Stimulated activated CD4-positive, alpha-beta T cell treated with anti-CD3 and anti-CD28 coated beads, Interleukin-2, amount 100 ng/mL, for 24 hours (primary cell): ENCODE data around the gene VAV1.
"Not testable (repeated sequence)": the region's sequence is repeated elsewhere in the genome, so short reads cannot be mapped to it uniquely, and the experiment has no call there.

ENCODE experiments used
- DNase-seq, 2 donors: peaks; one replicate each; pipeline ENCODE4 v3.0.0-alpha.2; 2020

VAV1 gene

DNA sequence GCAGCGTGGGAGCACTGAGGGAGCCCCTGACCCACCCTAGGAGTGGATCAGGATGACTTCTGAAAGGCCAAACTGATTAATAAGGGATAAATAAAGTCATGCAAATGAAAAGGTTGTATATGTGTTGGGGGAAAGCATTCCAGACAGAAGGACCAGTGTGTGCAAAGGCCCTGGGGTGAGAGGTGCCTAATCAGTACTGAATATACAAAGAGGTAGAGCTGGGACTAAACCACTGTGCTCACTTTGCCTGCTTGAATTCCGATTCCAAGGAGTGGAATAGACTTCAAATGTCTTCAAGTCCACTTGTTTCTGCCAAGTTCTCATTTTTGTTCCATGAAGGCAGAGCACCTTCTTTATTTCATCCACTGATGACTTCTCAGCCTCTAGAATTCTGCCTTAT, 82.2 kb downstream of the VAV1 start:
- DNase-seq: no peak

DNA sequence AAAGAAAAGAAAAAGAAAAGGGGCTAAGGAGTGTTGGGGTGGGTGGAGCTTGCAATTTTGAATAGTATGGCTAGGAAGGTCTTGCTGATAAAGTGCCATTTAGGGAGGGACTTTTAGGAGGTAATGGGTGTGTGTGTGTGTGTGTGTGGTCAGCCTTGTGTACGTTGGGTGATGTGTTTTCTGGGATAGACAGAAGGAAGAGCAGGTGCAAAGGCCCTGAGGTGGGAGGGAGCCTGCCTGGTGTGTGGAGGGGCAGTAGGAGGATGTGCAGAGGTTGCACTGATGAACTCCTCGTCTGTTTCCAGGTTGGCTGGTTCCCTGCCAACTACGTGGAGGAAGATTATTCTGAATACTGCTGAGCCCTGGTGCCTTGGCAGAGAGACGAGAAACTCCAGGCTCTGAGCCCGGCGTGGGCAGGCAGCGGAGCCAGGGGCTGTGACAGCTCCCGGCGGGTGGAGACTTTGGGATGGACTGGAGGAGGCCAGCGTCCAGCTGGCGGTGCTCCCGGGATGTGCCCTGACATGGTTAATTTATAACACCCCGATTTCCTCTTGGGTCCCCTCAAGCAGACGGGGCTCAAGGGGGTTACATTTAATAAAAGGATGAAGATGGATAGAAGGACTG, 84.4 kb downstream of the VAV1 start:
- no peak for DNase-seq

DNA sequence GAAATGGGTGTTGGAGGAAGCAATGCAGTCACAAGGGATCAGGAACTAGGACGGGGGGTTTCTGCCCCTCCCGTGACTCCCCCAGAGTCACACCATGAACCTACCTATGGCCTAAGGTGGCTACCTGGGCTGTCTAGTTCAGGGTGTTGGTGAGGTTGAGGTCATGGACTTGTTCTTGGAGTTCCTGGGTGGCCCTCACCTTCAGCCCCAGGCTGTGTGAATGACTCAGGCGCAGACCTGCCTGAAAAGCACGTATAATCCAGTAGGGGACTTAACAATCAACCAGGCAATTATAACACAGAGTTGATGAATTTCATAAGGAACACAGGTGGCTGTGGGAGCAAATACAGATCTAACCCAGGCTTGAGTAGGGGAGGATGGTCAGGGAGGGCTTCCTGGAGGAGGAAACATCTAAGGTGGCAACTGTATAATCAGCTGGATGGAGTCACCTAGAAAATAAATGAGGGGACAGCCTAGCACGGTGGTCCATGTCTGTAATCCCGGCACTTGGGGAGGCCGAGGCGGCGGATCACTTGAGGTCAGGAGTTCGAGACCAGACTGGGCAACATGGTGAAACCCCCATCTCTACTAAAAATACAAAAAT, 89.3 kb downstream of the VAV1 start:
- no peak for DNase-seq

DNA sequence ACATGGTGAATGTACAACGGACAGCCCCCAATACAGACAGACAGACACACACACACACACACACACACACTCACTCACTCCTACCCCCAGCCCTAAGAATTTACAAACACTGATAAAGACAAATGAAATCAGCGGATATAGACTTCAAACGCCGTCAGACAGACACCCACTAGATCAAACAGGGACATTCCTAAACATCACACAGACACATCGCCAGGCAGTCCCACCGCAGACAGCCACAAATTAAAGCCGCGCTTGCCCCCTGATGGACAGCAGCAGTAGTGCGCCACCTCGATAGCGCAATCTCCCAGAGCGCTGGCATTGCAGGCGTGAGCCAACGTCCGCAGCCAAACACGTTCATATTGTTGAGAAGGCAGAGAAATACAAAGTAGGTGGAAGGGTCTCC, 90.2 kb downstream of the VAV1 start:
- peak; percentile 92 for DNase-seq

DNA sequence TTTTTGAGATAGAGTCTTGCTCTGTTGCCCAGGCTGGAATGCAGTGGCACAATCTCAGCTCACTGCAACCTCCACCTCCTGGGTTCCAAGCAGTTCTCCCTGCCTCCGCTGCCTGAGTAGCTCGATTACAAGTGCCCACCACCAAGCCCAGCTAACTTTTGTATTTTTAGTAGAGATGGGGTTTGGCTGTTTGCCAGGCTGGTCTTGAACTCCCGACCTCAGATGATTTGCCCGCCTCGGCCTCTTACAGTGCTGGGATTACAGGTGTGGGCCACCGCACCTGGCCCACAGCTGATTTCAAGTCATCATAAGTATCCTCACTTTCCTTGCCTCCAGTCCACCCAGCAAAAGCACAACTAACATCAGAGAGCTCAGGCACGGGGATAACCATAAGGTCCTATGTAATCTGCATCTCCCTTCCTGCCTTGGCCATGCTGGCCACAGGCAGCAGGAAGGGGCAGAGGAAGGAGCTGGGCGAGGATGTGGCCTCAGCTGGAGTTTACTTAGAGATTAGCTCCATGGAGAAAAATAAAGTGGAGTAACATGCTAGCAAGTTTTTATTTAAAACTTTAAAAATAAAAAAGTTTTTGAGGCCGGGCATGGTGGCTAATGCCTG, 91.9 kb downstream of the VAV1 start:
- no peak for DNase-seq

DNA sequence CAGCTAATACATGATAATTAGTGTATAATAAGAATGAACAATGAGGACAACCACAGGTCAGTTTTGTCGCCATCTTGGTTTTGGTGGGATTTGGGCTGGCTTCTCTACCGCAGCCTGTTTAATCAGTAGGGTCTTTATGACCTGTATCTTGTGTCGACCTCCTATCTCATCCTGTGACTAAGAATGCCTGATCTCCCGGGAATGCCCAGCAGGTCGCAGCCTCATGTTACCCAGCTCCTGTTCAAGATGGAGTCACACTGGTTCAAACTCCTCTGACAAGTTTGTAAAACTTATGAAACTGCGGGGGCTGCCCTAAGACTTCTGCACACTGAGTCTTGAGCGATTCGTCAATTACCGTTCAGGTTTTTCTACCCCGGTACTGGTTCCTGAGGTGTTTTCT, 93.3 kb downstream of the VAV1 start:
- no peak for DNase-seq

DNA sequence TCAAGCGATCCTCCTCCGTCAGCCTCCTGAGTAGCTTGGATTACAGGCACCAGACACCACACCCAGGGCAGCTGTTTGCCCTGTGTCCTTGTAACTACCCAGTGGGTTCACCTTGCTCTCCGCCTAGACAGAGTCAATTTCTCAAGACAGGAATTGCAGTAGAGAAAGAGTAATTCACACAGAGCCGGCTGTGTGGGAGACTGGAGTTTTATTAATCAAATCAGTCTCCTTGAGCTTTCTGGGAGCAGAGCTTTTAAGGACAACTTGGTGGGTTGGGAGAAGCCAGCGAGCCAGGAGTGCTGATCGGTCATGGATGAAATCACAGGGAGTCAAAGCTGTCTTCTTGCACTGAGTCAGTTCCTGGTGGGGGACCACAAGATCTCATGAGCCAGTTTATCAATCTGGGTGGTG, 94.2 kb downstream of the VAV1 start:
- DNase-seq: no peak

DNA sequence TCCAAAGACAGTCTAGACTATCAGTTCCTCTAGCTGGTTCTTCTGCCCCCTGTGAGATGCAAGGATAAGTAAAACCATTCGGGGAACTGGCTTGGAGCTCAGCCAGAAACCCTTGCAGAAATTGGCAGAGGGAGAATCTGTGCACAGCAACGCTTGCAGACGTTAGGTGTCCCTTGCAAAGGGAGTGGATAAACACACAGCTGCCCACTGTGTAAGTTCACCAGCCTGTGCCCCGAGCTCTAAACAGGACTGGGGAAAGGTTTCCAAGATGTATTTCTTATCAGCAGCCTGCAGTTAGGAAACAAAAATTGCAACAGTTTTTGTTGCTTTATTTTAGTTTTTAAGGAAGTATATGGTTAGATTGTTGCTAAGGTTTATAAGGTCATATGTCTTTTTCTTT, 95.8 kb downstream of the VAV1 start:
- DNase-seq: no peak

DNA sequence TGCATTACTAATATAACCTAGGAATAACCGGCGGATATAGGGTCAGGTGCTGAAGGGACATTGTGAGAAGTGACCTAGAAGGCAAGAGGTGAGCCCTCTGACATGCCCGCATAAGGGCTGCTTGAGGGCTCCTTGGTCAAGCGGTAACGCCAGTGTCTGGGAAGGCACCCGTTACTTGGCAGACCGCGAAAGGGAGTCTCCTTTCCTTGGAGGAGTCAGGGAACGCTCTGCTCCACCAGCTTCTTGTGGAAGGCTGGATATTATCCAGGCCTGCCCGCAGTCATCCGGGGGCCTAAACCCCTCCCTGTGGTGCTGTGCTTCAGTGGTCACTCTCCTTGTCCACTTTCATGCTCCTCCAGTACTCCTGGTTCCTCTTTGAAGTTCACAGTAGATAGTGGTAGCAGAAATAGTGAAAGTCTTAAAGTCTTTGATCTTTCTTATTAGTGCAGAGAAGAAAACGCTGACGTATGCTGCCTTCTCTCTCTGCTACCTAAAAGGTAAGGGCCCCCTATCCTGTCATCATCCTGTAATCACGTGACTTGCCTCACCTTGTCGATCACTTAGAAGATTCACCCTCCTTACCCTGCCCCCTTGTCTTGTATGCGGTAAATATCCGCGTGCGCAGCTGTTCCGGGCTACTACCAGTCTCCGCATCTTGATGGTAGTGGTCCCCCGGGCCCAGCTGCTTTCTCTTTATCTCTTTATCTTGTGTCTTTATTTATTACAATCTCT, 96.8 kb downstream of the VAV1 start:
- DNase-seq: not testable (repeated sequence)

DNA sequence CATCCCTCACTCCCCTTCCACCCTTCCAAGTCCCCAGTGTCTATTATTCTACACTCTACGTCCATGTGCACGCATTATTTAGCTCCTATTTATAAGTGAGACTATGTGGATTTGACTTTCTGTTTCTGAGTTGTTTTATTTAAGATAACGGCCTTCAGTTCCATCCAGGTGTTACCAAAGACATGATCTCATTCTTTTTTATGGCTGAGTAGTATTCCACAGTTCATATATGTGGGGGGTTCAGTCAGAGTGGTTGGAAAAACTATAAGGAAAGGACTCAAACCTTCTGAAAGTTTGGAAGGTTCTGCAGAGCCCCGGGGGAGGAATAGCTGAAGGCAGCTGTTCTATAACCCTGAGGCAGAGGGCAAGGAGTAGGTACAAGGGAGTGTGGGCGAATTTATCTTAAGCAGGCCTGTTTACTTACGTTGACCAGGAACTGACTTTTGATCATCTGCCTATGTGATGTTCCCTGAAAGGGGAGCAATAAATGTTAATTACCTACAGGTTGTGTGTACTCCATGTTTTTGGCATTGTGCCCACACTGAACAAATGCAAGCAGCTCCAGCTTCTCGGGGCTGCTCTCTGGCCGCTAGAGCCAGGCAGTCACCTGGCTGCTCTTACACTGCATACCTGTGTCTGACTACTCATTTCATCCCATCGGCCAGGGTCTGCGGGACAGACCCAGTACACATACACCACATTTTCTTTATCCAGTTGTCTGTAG, 101.4 kb downstream of the VAV1 start:
- DNase-seq: no peak

DNA sequence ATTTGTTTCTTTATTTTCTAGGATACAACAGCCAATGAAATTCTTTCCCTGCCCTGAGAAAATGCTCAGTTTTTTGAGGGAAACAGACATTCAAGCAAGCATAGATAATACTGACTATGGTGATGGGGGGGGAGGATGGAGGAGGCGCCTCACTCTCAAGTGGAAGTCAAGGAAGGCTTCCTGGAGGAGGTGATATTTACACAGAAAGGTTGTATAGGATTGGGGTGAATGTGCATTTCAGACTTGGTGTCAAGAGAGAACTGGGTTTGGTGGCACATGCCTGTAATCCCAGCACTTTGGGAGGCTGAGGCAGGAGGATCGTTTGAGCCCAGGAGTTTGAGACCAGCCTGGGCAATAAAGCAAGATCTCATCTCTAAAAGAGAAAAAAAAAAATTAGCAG, 102.7 kb downstream of the VAV1 start:
- no peak for DNase-seq

DNA sequence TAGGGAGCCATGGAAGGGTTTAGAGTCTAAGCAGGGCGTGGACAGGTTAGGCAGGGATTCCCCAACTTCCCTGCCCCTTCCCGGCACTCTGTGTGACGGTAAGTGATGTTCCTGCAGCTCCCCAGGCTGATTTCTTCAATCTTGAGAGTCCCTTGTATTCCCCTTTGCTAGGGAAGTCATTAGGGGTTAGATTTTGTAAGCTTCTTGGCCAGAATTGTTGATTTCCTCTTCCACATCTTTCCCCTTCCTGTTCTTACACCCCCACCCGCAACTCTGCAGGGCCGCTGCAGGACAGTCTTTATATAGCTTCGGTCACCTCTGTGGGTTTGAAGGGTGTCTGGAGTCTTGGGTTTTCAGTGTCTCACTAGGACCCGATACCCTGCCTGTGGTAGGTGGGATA, 104.2 kb downstream of the VAV1 start:
- no peak for DNase-seq

DNA sequence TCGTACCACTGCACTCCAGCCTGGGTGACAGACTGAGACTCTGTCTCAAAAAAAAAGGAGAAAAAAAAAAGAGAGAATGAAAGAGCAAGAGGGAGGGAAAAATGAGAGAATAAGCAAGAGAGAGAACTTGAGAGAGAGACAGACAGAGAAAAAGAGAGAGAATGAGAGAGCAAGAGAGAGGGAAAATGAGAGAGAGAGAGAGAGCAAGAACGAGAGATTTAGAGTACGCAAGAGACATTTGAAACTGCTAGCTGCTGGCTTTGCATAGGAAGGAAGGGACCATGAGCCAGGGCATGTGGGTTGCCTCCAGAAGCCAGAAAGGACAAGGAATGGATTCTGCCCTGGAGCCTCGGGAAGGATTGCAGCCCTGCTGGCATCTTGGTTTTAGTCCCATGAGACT, 105.3 kb downstream of the VAV1 start:
- DNase-seq: no peak

DNA sequence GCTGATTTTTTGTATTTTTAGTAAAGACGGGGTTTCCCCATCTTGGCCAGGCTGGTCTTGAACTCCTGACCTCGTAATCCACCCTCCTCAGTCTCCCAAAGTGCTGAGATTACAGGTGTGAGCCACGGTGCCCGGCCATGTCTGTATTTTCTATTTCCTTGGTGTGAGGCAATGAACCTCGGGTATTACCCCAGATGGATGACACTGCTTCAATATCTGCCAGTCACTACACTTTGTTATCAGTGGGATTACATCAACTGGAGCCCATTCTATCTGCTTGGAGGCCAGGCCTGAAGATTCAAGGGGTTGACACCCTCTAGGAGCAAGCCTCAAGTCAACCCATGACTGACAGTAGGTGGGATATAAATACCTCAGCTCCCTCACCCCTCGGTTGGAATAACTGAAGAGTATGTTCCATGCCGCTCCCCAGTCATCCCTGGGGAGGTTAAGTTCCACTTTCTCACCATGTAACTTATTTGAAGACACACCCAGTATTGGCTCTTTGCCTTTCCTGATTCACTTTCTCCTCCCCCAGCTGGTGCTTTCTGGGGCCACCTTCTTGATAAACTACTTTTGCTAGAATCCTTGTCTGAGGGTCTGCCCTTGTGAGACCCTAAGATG, 113.9 kb downstream of the VAV1 start:
- DNase-seq: no peak

DNA sequence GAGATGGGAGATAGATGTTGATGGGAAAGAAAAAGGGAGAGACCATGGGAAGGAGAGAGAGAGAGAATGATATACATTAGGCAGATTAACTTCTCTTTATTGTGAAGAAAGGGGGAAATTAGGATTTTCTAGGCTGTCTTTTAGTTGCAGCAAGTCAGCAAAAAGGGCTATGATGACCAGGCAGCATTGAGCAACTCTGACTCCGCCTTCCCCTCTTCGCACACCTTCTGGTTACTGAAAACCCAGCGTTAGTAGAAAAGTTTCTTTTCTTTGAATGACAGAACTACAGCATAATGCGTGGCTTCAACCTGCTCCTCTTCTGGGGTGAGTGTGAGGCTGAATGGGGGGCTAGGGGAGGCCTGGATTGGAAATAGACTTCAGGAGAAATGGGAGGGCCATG, 114.8 kb downstream of the VAV1 start, which contains the start of gene ADGRE1:
TSS of gene ADGRE1 (plus strand) at position 264 of the 400 bp plus-strand sequence. CDS start at position 294, 30 bp downstream.
- DNase-seq: peak; percentile 25 to 26

DNA sequence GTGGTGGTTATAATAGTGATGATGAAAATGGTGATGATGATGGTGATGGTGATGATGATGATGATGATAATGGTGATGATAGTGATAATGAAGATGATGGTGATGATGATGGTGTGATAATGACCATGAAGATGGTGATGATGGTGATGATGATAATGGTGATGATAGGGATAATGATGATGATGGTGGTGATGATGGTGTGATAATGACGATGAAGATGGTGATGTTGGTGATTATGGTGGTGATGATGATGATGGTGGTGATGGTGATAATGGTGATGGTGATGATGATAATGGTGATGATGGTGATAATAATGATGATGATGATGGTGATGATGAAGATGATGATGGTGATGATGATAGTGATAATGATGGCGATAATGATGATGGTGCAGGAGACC, 116.5 kb downstream of the VAV1 start:
- no peak for DNase-seq

DNA sequence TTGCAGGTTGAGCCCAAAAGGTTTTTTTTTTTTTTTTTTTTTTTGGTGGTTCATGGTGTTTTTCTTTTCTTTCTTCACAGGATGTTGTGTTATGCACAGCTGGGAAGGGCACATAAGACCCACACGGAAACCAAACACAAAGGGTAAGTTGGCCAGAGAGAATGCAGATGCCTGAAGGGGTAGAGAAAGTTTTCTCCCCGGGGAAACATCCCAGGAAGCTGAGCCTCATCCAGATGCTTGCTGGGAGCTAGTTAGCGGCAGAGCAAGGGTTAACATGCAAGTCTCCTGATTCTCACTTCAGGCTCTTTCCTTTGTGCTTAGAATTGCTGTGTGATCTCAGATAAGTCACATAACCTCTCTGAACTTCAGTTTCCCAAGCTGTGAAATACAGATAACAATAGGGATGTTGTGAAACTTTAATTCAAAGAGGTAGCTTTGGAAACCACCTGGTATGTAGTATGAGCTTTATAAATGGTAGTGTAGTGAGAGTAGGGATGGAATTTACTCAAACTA, 117.9 kb downstream of the VAV1 start:
- no peak for DNase-seq

DNA sequence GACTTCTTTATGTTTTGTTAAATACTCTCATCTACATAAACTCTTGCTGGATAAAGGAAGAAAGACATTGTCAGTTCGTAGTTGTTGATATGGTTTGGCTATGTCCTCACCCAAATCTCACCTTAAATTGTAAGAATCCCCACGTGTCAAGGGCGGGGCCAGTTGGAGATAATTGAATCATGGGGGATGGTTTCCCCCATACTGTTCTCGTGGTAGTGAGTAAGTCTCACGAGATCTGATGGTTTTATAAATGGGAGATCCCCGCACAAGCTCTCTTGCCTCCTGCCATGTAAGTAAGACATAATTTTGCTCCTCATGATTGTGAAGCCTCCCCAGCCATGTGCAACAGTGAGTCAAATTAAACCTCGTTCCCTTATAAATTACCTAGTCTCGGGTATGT, 118.4 kb downstream of the VAV1 start:
- DNase-seq: peak; percentile 35 to 56

DNA sequence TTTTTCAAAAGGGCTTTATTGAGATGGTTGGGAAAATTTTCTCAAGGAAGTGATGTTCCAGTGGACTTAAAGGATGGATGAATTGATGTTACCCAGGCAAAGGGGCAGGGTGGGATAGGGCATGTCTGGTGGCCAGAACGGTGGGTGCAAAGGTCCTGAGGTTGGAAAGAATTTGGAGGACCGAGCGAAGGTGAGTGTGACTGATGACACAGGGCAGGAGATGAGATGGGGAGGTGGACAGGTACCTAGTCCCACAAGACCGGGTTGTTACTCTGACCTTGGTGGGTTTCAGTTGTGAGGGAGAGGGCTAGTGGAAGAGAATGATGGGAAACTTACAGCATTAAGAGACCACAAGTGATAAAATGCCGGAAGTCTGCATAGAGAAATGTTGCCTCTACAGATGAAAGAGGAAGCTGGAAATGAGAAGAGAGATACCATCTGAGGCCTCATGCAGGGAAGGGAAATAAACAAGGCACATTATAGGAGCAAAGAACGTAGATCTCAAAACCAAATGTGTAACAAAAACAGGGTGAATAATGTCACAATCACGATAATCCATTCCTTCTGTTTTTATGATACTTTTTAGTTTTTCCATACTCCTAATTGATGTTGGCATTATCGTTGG, 119.4 kb downstream of the VAV1 start:
- no peak for DNase-seq

DNA sequence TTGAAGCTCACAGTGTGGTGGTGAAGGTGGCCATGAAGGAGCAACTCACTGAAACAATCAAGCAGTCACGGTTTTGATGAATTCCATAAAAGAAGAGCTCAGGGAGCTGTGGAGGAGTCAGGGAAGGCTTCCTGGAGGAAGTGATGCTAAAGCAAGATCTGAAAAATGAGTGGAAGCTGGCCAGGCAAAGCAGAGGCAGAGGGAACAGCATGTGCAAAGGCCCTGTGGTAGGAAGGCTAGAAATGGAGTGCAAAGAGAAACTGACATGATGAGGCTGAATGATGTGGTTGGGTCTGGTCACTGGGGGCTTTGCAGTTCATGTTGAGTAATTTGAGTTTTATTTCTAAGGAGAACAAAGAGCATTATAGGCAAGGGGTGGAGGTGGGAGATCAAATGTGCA, 121.8 kb downstream of the VAV1 start:
- no peak for DNase-seq

DNA sequence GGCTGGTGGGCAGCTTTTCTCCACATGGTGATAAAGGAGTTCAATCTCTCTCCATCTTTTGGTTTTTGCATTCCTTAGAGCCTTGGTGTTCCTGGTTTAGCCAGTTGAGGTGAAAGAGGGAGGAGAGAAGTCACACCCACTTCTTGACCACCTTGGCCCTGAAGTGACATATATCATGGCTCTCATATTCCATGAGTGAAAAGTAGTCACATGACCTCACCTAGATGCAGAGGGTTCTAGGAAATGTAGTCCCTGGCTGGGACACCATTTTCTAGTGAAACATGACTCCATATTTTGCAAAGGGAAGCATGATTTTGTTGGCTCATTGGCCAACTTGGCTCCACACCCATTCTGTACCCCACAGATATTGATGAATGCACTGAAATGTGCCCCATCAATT, 130.9 kb downstream of the VAV1 start:
- no peak for DNase-seq

DNA sequence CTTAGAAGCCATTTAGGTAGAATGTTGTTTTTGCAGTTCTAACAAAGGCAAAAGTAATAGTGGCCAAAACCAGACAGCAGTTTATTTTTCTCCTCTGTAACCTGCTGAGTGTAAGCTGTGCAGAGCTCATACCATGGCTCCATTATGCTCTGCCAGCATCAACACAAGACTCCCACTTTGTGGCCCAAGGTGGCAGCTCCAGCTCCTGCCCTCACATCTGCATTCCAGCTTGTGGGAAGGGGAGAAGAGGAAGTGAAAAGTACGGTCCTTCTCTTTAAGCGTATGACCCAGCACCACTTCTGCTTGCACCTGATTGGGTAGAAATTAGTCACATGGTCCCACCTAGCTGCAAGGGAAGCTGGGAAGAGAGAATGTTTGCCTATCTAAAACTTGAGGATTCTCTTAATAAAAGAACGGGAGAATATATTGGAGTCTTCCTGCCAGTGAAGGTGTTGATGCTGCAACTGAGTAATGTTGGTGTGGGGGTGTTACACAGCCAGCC, 134.1 kb downstream of the VAV1 start:
- no peak for DNase-seq
